Measurements from ENCODE around the gene PTOV1. TPM values are rescaled to one million over a fixed set of nuclear protein-coding genes. Genes with fewer than 3 reads are reported as not detected.
A peak's percentile ranks its signal among the peaks of the same experiment; 100 is the strongest.

PTOV1 gene
- total and polyA plus RNA-seq, 2 experiments from 2014 or later = 114 to 294 TPM

GRCh38 chr19:49814010-49814409 is 36.9 kb upstream of the PTOV1 start:
- peaks cover 8% of the 10 kb centered on the region for H3K79me2 ChIP-seq
- peak overlapping the region; percentile 25 for H3K27ac ChIP-seq
- no peak overlapping the region for H3K4me3 ChIP-seq
- DNase-seq (ENCODE audit: low spot score) = no peak
- H2AFZ ChIP-seq = peak overlapping the region; percentile 5
- no peaks in the 10 kb centered on the region for H3K9me2 ChIP-seq (replicated peaks; ENCODE audit: insufficient read depth)
- H3K36me3 ChIP-seq (replicated peaks; ENCODE audit: insufficient read depth, low read depth) = no peaks in the 10 kb centered on the region
- no peaks in the 10 kb centered on the region for H3K27me3 ChIP-seq
- H4K20me1 ChIP-seq (ENCODE audit: insufficient read depth, poor library complexity, severe bottlenecking) = no peaks in the 10 kb centered on the region
- H3K4me1 ChIP-seq (ENCODE audit: insufficient read depth) = peaks cover 12% of the 10 kb centered on the region
- TF ChIP-seq CTCF (IDR thresholded peaks at IDR 0.05; ENCODE audit: poor library complexity) (no peak), EZH2 (IDR thresholded peaks at IDR 0.05; ENCODE audit: borderline replicate concordance) (no peak), EZH2phosphoT487 (IDR thresholded peaks at IDR 0.05; ENCODE audit: low read depth, severe bottlenecking, unreplicated experiment) (no peak)
- no peaks in the 10 kb centered on the region for H3K9me3 ChIP-seq (ENCODE audit: low read depth)
- H3K4me2 ChIP-seq = peak overlapping the region; percentile 86
- 75% methylated on average over 1 of the region's 1 CpG for WGBS (ENCODE audit: low lambda C conversion rate, missing lambda C conversion rate)

GRCh38 chr19:49816590-49816989 is 34.4 kb upstream of the PTOV1 start:
- WGBS (ENCODE audit: low lambda C conversion rate, missing lambda C conversion rate) = 72% methylated on average over 14 of the region's 14 CpGs
- Histone ChIP-seq H3K4me2 (peak overlapping the region; percentile 73), H2AFZ (peak overlapping the region; percentile 0)

GRCh38 chr19:49817964-49818648 is 32.9 kb upstream of the PTOV1 start, which contains the start of gene MED25:
TSS of gene MED25 (plus strand) at chr19:49818289. CDS start at chr19:49818342, 53 bp downstream.
- Histone ChIP-seq H3K27ac (peak within 1 kb of the TSS; percentile 97), H3K36me3 (replicated peaks; ENCODE audit: insufficient read depth, low read depth) (no peaks in the 10 kb centered on the region), H4K20me1 (ENCODE audit: insufficient read depth, poor library complexity, severe bottlenecking) (peaks cover 3% of the 10 kb centered on the region), H3K79me2 (peaks cover 45% of the 10 kb centered on the region), H3K9me2 (replicated peaks; ENCODE audit: insufficient read depth) (no peaks in the 10 kb centered on the region), H3K4me3 (peak within 1 kb of the TSS; percentile 66), H3K4me1 (ENCODE audit: insufficient read depth) (peaks cover 19% of the 10 kb centered on the region), H3K4me2 (peak within 1 kb of the TSS; percentile 73), H3K9me3 (ENCODE audit: low read depth) (no peaks in the 10 kb centered on the region), H2AFZ (peak within 1 kb of the TSS; percentile 85), H3K27me3 (no peaks in the 10 kb centered on the region)
- peak; percentile 92 for DNase-seq (ENCODE audit: low spot score)
- TF ChIP-seq EZH2phosphoT487 (IDR thresholded peaks at IDR 0.05; ENCODE audit: low read depth, severe bottlenecking, unreplicated experiment) (no peak), EZH2 (IDR thresholded peaks at IDR 0.05; ENCODE audit: borderline replicate concordance) (no peak), CTCF (IDR thresholded peaks at IDR 0.05; ENCODE audit: poor library complexity) (no peak)
- WGBS (ENCODE audit: low lambda C conversion rate, missing lambda C conversion rate) = 1% methylated on average over 55 of the region's 57 CpGs

More at GRCh38 chr19:49816590-49816989, 34.4 kb upstream of the PTOV1 start:
- Histone ChIP-seq H3K9me3 (ENCODE audit: low read depth) (no peaks in the 10 kb centered on the region), H3K27ac (peak overlapping the region; percentile 71), H4K20me1 (ENCODE audit: insufficient read depth, poor library complexity, severe bottlenecking) (no peaks in the 10 kb centered on the region), H3K9me2 (replicated peaks; ENCODE audit: insufficient read depth) (no peaks in the 10 kb centered on the region), H3K4me3 (no peak overlapping the region), H3K27me3 (no peaks in the 10 kb centered on the region), H3K36me3 (replicated peaks; ENCODE audit: insufficient read depth, low read depth) (no peaks in the 10 kb centered on the region), H3K4me1 (ENCODE audit: insufficient read depth) (peaks cover 19% of the 10 kb centered on the region), H3K79me2 (peaks cover 31% of the 10 kb centered on the region)
- TF ChIP-seq EZH2phosphoT487 (IDR thresholded peaks at IDR 0.05; ENCODE audit: low read depth, severe bottlenecking, unreplicated experiment) (no peak), EZH2 (IDR thresholded peaks at IDR 0.05; ENCODE audit: borderline replicate concordance) (no peak), CTCF (IDR thresholded peaks at IDR 0.05; ENCODE audit: poor library complexity) (no peak)
- no peak for DNase-seq (ENCODE audit: low spot score)
